ENCODE data around the gene CHRNG.

Gene CHRNG

GRCh38 chr2:232505856-232506255 is 33.6 kb upstream of the CHRNG start:
- DNase-seq (ENCODE audit: low spot score), result no peak

GRCh38 chr2:232506709-232507108 is 32.8 kb upstream of the CHRNG start:
- no peak for DNase-seq (ENCODE audit: low spot score)

GRCh38 chr2:232508251-232508650 is 31.2 kb upstream of the CHRNG start:
- no peak for DNase-seq (ENCODE audit: low spot score)

GRCh38 chr2:232511336-232511890 is 28.1 kb upstream of the CHRNG start:
- DNase-seq (ENCODE audit: low spot score), result no peak

GRCh38 chr2:232512602-232513001 is 26.9 kb upstream of the CHRNG start:
- DNase-seq (ENCODE audit: low spot score), result no peak

GRCh38 chr2:232513353-232513752 is 26.1 kb upstream of the CHRNG start:
- DNase-seq (ENCODE audit: low spot score), result no peak

- no peak for DNase-seq (ENCODE audit: low spot score)
Observed at GRCh38 chr2:232515639-232516038, 23.9 kb upstream of the CHRNG start.

- DNase-seq (ENCODE audit: low spot score), result no peak
Observed at GRCh38 chr2:232516551-232516950, 22.9 kb upstream of the CHRNG start.

GRCh38 chr2:232518844-232519243 is 20.6 kb upstream of the CHRNG start:
- no peak for DNase-seq (ENCODE audit: low spot score)

GRCh38 chr2:232519581-232520438 is 19.7 kb upstream of the CHRNG start, which contains the start of gene PRSS56:
Gene PRSS56, plus strand, starts transcription at chr2:232520388. Its CDS starts 211 bp downstream, at chr2:232520599.
- no peak for DNase-seq (ENCODE audit: low spot score)

GRCh38 chr2:232520489-232520888 is 19.0 kb upstream of the CHRNG start:
- DNase-seq (ENCODE audit: low spot score), result no peak

- DNase-seq (ENCODE audit: low spot score), result no peak
Observed at GRCh38 chr2:232521098-232521497, 18.4 kb upstream of the CHRNG start.

GRCh38 chr2:232521959-232522622 is 17.4 kb upstream of the CHRNG start:
- DNase-seq (ENCODE audit: low spot score), result peak; percentile 85

- DNase-seq (ENCODE audit: low spot score), result no peak
Observed at GRCh38 chr2:232522623-232523401, 16.7 kb upstream of the CHRNG start.

- DNase-seq (ENCODE audit: low spot score), result no peak
Observed at GRCh38 chr2:232523402-232523681, 16.1 kb upstream of the CHRNG start.

GRCh38 chr2:232523682-232524597 is 15.6 kb upstream of the CHRNG start:
- DNase-seq (ENCODE audit: low spot score), result no peak

- no peak for DNase-seq (ENCODE audit: low spot score)
Observed at GRCh38 chr2:232524771-232525170, 14.7 kb upstream of the CHRNG start.

GRCh38 chr2:232525199-232525598 is 14.3 kb upstream of the CHRNG start:
- no peak for DNase-seq (ENCODE audit: low spot score)

- DNase-seq (ENCODE audit: low spot score), result peak; percentile 32
Observed at GRCh38 chr2:232525791-232526371, 13.6 kb upstream of the CHRNG start, which contains the start of gene CHRND. Gene CHRND, plus strand, starts transcription at chr2:232526160. Its CDS starts 56 bp downstream, at chr2:232526216.

- DNase-seq (ENCODE audit: low spot score), result no peak
Observed at GRCh38 chr2:232526372-232526941, 13.0 kb upstream of the CHRNG start.

Data from hepatic stellate cell (primary cell).